ENCODE data around the gene NOX5. TPM values are rescaled to one million over a fixed set of nuclear protein-coding genes. Genes with fewer than 3 reads are reported as not detected.

NOX5 gene
- total RNA-seq, 2 donors from 2014 or later, result 0.05 to 0.17 TPM

DNA sequence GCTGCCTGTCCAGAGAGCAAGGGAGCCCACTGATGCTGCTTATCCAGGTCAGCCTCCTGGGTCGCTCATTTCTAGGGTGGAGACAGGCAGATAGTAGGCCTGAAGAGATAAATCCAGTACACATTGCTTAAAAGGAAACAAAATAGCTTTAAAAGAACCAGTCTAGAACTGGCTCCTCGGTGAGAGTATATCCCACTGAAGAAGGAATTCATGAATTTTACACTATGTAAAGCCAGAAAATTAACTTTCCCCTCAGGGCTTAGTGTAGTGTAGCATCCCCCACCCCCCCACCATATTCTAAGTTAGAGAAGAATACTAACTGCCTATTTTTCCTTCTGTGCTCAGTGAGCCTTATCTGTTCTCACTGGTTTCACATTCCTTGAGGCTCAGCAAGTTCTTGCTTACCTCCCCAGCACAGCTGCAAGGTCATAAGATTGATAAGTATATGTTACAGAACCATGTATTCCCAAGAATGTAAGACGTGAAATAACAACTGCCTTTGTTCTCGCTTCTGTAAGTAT, 30.5 kb upstream of the NOX5 start:
- DNase-seq, result no peak

DNA sequence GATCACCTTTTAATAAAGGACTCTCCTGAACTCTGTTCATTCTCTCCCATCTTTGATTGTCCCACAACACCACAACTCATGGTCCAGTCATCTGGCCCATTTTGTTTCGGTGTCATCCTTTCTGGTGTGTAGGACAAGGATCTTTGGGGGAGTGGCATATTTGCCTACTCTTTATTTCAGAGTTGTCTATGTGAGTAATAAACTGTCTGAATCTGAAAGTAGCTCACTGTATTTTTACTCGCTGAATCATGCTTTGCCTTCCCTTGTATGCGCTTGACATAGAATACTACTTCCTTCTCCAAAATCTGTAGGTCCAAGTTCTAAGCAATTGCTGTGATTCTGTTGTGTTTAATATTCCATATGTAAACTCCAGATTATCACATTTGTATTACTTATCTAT, 29.9 kb upstream of the NOX5 start:
- Histone ChIP-seq H3K4me1 (no peaks in the 10 kb centered on the region), H3K4me3 (no peak overlapping the region), H3K9me3 (no peaks in the 10 kb centered on the region), H3K9ac (ENCODE audit: low read depth in 2 of 2, low read length in 2 of 2) (no peak overlapping the region), H3K27ac (no peak overlapping the region), H3K27me3 (no peaks in the 10 kb centered on the region), H3K36me3 (no peaks in the 10 kb centered on the region)
- TF ChIP-seq, protein P1, sequence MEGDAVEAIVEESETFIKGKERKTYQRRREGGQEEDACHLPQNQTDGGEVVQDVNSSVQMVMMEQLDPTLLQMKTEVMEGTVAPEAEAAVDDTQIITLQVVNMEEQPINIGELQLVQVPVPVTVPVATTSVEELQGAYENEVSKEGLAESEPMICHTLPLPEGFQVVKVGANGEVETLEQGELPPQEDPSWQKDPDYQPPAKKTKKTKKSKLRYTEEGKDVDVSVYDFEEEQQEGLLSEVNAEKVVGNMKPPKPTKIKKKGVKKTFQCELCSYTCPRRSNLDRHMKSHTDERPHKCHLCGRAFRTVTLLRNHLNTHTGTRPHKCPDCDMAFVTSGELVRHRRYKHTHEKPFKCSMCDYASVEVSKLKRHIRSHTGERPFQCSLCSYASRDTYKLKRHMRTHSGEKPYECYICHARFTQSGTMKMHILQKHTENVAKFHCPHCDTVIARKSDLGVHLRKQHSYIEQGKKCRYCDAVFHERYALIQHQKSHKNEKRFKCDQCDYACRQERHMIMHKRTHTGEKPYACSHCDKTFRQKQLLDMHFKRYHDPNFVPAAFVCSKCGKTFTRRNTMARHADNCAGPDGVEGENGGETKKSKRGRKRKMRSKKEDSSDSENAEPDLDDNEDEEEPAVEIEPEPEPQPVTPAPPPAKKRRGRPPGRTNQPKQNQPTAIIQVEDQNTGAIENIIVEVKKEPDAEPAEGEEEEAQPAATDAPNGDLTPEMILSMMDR (IDR thresholded peaks at IDR 0.05), result no peak
- intact Hi-C loops (cut with DNase I), result no loop called here
- DNase-seq, result no peak

More for the DNA sequence above, 30.5 kb upstream of the NOX5 start:
- TF ChIP-seq, protein P1 (IDR thresholded peaks at IDR 0.05), result no peak
- no peaks in the 10 kb centered on the region for H3K36me3 ChIP-seq
- H3K4me3 ChIP-seq, result no peak overlapping the region
- H3K27ac ChIP-seq, result no peak overlapping the region
- intact Hi-C loops (cut with DNase I), result no loop called here
- H3K27me3 ChIP-seq, result no peaks in the 10 kb centered on the region
- H3K9me3 ChIP-seq, result no peaks in the 10 kb centered on the region
- H3K4me1 ChIP-seq, result no peaks in the 10 kb centered on the region
- H3K9ac ChIP-seq (ENCODE audit: low read depth in 2 of 2, low read length in 2 of 2), result no peak overlapping the region

DNA sequence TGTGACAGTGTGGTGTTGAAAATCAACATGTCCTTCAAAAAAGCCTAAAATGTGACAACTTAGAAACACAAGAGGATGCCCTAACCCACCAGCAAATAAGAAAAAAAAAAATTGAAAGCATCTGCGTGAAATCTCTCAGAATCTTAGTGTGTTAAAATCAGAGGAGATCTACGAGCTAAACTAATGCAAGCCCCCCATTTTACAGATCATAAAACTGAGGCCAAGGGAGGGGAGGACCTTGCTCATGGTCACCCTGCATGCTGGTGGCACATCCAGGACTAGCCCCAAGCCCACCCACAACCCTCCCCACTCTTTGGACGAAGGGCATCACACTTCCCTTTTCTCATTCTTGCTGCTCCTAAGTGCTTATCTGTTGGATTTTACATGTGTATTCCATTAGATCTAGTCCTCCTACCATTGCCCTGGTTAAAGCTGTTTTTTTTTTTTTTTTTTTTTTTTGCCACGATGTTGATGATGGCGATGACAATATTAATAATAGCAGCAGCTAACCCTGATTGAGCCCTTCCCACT, 29.1 kb upstream of the NOX5 start:
- no peaks in the 10 kb centered on the region for H3K4me1 ChIP-seq
- no peak overlapping the region for H3K27ac ChIP-seq
- no peak overlapping the region for H3K4me3 ChIP-seq
- DNase-seq, result no peak
- H3K36me3 ChIP-seq, result no peaks in the 10 kb centered on the region
- no peaks in the 10 kb centered on the region for H3K27me3 ChIP-seq
- no peak overlapping the region for H3K9ac ChIP-seq (ENCODE audit: low read depth in 2 of 2, low read length in 2 of 2)
- TF ChIP-seq, protein P1 (IDR thresholded peaks at IDR 0.05), result no peak
- intact Hi-C loops (cut with DNase I), result no loop called here
- H3K9me3 ChIP-seq, result no peaks in the 10 kb centered on the region

DNA sequence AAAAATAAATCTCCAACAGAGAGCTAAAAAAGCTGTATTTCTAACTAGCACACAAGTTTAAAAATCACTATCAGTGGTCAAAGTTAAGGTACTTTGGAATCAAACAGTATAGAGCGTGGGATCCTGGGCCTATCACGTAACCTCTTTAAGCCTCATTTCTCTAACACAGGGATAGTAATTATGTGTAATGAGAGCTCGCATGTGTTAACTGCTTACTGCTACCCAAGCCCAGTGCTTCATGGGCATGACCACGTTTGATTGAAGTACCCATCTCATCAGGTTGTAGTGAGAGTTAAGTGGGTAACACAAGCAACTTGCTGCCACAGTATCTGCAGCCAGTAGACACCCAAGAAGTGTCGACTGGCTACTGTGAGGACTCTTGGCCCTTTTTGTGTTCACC, 28.2 kb upstream of the NOX5 start:
- Histone ChIP-seq H3K27ac (no peak overlapping the region), H3K36me3 (no peaks in the 10 kb centered on the region), H3K4me3 (no peak overlapping the region), H3K9me3 (no peaks in the 10 kb centered on the region), H3K9ac (ENCODE audit: low read depth in 2 of 2, low read length in 2 of 2) (no peak overlapping the region), H3K4me1 (no peaks in the 10 kb centered on the region), H3K27me3 (no peaks in the 10 kb centered on the region)
- intact Hi-C loops (cut with DNase I), result no loop called here
- no peak for DNase-seq
- TF ChIP-seq, protein P1 (IDR thresholded peaks at IDR 0.05), result no peak

DNA sequence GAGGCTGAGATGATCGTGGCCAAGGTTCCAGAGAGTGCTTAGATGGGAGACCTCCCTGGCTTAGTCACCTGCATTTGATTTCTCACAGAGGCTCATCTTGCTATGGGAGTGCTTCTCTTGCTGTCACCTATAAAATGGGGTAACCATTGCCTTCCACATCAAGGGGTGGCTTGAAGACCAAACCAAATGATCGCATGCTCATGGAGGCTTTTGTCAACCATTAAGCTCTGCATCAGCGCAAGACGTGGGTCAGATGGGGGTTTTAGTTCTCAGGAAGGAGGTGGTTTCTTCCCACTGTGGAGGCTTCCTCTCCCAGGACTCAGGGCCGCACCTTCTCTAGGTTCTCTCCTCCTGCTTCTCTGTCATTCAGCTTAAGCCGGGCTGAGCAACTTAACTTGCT, 27.4 kb upstream of the NOX5 start:
- intact Hi-C loops (cut with DNase I), result no loop called here
- TF ChIP-seq, protein P1 (IDR thresholded peaks at IDR 0.05), result no peak
- Histone ChIP-seq H3K9ac (ENCODE audit: low read depth in 2 of 2, low read length in 2 of 2) (no peak overlapping the region), H3K36me3 (no peaks in the 10 kb centered on the region), H3K27me3 (no peaks in the 10 kb centered on the region), H3K4me1 (no peaks in the 10 kb centered on the region), H3K9me3 (no peaks in the 10 kb centered on the region), H3K27ac (no peak overlapping the region), H3K4me3 (no peak overlapping the region)
- no peak for DNase-seq

Data from colonic mucosa (tissue), 4 donors.